HG03558 (cell line): Measurements from ENCODE around the gene CDK2.
"Not testable (repeated sequence)": the region's sequence is repeated elsewhere in the genome, so short reads cannot be mapped to it uniquely, and the experiment has no call there.

ENCODE experiments used
- ATAC-seq: cut with Tn5 transposase; IDR thresholded peaks from one replicate; pipeline ENCODE4 v1.9.1; 2021; ENCODE audit warnings: moderate number of reproducible peaks; ENCODE audit not compliant: unreplicated experiment; ENCODE audit errors: extremely low read depth

The CDK2 gene

GRCh38 chr12:55966408-55967281 is at the start of gene CDK2:
Gene CDK2 (plus strand): TSS chr12:55966830. CDS start chr12:55967009, 179 bp downstream.
- peak; percentile 93 for ATAC-seq

GRCh38 chr12:55919032-55919431 is 47.6 kb upstream of the CDK2 start:
- not testable (repeated sequence) for ATAC-seq

GRCh38 chr12:55922126-55922525 is 44.5 kb upstream of the CDK2 start:
- no peak for ATAC-seq

GRCh38 chr12:55923648-55924047 is 43.0 kb upstream of the CDK2 start:
- not testable (repeated sequence) for ATAC-seq

DNA sequence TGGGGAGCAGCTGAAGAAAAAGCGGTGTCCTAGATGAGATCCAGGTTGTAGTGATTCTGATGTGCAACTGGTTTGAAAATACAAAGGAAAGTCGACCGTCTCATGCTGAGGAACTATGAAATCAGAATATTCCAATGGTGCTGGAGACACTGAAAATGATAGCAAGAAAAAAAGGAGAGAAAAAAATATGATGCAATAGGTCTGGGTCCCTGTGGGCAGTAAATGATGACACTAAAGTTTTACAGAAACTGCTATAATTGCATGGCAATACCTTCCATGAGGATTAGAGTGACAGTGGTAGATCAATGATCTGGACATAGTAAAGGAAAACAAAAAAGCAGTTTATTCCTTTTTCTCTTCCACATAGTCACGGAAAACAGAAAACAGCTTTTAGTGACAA is 41.3 kb upstream of the CDK2 start:
- ATAC-seq: no peak

- no peak for ATAC-seq
These were observed 40.5 kb upstream of the CDK2 start for GRCh38 chr12:55925870-55926737.

DNA sequence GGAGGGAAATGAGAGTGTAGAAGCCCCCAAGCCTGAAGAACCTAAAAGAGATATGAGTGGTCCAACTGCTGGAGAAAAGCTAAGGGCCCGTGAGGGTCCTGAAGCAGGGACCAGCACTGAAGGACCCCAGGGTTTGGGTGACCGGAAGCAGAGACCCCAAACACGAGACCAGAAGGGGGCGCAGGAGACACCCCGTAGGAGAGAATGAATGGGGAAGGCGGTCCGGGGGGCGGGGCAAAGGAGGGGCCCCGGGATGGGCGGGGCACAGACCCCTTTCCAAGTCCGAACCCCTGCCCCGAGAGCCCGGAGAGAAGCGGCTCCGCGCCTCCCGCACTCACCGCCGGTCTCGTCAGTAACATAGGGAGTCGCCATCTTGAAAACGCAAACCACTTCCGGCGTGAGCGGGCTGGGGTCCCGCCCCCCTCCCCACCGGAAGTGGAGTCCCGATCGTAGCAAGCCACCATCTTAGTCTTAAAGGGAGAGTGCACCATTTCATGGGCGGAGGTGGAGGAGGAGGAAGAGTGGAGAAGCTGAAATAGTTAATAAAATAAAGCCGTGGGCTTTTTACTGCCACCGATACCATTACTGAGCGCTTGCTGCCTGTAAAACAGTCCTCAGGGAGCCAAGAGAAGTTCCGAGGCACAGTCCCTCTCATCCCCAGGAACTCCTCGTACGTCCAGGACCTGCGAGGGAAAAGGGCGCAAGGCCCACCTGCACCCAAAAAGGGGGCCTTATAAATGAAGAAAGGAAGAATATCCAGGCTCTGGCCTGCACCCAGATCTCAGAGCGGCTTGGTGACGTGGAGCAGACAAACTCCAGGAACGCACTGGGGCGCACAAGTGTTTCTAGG is 39.7 kb upstream of the CDK2 start:
- ATAC-seq: peak; percentile 23

- ATAC-seq: peak; percentile 31
These were observed 38.8 kb upstream of the CDK2 start, which contains the start of gene PYM1 for GRCh38 chr12:55927588-55928502. Gene PYM1 (minus strand): TSS chr12:55927894. CDS start chr12:55927761, 133 bp downstream.

GRCh38 chr12:55929306-55929791 is 37.3 kb upstream of the CDK2 start:
- ATAC-seq: peak; percentile 27

DNA sequence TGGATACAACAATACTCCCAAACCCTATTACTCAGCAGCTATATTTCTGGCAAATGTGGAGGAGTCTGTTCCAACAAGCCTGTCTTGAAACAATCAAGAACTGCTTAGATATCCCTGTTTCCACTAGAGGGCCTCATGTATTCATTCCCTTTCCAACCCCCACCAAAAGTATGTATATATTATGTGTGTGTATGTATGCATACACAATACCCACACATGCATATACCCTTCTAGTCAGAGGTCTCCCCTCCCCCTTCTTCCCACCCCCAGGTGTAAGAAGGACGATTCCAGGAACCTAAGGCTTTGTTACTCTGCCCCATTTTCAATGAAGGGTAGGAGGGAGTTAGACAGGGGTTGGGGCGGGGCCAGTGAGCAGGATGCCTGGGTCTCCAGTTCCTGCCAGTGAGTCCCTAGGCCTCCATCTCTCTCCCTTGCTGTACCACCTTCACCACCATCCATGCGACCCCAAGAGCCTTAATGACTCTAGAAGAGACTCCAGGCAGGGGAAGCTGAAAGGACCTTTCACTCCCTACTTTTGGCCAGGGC is 35.8 kb upstream of the CDK2 start, which contains the start of gene DGKA:
TSS of gene DGKA (plus strand) at position 392 of the 546 bp plus-strand sequence. CDS start 5,342 bp downstream, outside the sequence.
- no peak for ATAC-seq

- no peak for ATAC-seq
These were observed 35.3 kb upstream of the CDK2 start for GRCh38 chr12:55931317-55931779.

- ATAC-seq: no peak
These were observed 34.7 kb upstream of the CDK2 start for GRCh38 chr12:55931780-55932550.

DNA sequence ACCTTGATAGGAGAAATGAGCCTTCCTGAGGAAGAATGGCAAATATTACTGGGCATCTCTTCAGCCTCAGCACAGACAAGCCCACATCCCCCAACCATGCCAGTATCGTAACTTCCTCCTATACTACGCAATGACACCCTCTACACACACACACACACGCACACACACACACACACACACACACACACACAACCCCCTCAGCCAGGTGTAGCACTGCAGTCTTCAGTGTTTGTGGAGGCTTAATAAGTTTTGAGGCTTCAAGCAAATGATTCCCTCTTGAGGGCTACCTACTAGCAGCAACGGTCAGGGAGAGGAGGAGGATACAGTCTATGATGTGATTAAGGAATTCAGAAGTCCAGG is 34.1 kb upstream of the CDK2 start:
- ATAC-seq: no peak

GRCh38 chr12:55933169-55933798 is 33.3 kb upstream of the CDK2 start:
- no peak for ATAC-seq

DNA sequence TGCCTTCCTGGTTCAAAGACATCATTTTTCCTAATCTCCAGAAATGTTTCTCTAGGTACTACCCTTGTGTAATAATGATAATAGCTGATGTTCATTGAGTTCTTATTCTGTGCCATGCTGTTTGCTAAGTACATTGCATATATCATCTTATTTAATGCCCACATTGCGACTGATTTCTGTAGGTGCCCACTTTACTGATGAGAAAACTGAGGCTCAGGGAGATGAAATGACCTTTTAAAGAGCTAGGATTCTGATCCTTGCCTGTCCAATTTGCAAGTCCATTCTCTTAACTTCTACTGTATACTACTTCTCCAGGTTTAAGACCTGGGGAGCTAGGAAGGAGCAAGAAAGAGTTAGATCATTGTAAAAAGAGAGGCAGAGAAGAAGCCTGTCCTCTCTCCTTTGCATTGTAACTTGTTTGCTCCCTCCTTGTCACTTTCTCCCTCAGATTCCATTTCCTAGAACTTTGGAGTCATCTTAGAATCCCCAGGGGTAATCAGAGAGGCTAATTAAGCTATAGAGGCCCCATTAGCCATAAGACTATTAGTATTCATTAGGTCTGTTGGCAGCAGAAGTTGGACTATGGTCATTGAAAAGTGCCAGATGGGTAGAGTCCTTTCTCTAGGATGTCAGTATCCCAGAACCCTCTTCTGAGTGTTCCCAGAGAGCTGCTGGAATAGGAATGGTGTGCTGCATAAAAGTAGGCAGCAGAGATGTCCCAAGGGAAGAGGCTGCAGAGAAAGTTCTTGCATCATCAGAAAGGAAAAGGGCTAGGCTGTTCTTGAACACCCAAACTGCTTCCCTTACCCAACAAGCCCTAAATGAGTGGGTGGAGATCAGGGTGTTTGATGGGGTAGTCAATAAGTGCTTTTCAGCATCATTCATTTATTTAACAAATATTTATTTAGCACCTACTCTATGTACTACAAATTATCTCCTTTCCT is 32.6 kb upstream of the CDK2 start:
- no peak for ATAC-seq

- no peak for ATAC-seq
These were observed 31.9 kb upstream of the CDK2 start for GRCh38 chr12:55934773-55935172.
